ENCODE results near the gene MEX3D.

- TF ChIP-seq CTCF (IDR thresholded peaks at IDR 0.05) (no peak), POLR2A (IDR thresholded peaks at IDR 0.05) (no peak)
Observed at GRCh38 chr19:1521636-1522035, 46.5 kb downstream of the MEX3D start.
